OCI-LY3 (cell line): ENCODE data around the gene TMEM184B.

Experiments used
- H2AFZ ChIP-seq: fragments of 200-600, 300-600 bp; shearing (Covaris generic); 2 replicates; pipeline ENCODE4 v1.6.0; 2014; ENCODE audit warnings: antibody characterized with exemption, low read depth, low read length
- H3K27ac ChIP-seq: fragments of 200-600, 300-600 bp; sonication (generic); 2 replicates; pipeline ENCODE4 v1.5.1; 2014; ENCODE audit warnings: mild to moderate bottlenecking, low read length, moderate library complexity, mixed read lengths
- H3K27me3 ChIP-seq: fragments of 200-600, 300-600 bp; sonication (generic); 2 replicates; pipeline ENCODE4 v1.6.1; 2014; ENCODE audit warnings: low read depth, low read length, mixed read lengths
- H3K36me3 ChIP-seq: fragments of 200-600, 300-600 bp; sonication (generic); replicated peaks from 2 replicates; pipeline ENCODE3; 2014; ENCODE audit warnings: low read depth, low read length, mixed read lengths
- H3K4me1 ChIP-seq: fragments of 300-600, 200-600 bp; sonication (generic); 2 replicates; pipeline ENCODE4 v1.6.1; 2014; ENCODE audit warnings: low read length, mixed read lengths
- H3K4me2 ChIP-seq: fragments of 200-600, 300-600 bp; sonication (generic); 2 replicates; pipeline ENCODE4 v1.6.1; 2014; ENCODE audit warnings: low read length, mixed read lengths
- H3K4me3 ChIP-seq: fragments of 300-600, 200-600 bp; sonication (generic); 2 replicates; pipeline ENCODE4 v1.5.1; 2014; ENCODE audit warnings: antibody characterized with exemption, mild to moderate bottlenecking, low read length, moderate library complexity
- H3K79me2 ChIP-seq: fragments of 300-600, 200-600 bp; shearing (Covaris generic); 2 replicates; pipeline ENCODE4 v1.6.1; 2014; ENCODE audit warnings: mild to moderate bottlenecking, low read length, mixed read lengths
- H3K9ac ChIP-seq: fragments of 300-600, 200-600 bp; shearing (Covaris generic); 2 replicates; pipeline ENCODE4 v1.6.0; 2014; ENCODE audit warnings: mild to moderate bottlenecking, low read length, moderate library complexity
- H3K9me3 ChIP-seq: fragments of 200-600, 300-600 bp; shearing (Covaris generic); 2 replicates; pipeline ENCODE4 v1.6.1; 2014; ENCODE audit warnings: low read length, mixed read lengths; ENCODE audit not compliant: insufficient read depth
- H4K20me1 ChIP-seq: fragments of 200-600, 300-600 bp; sonication (generic); 2 replicates; pipeline ENCODE4 v1.6.1; 2016; ENCODE audit warnings: low read length, mixed read lengths; ENCODE audit not compliant: insufficient read depth
- EZH2phosphoT487 ChIP-seq: fragments of 200-600 bp; shearing (Covaris generic); IDR thresholded peaks from 2 replicates; pipeline ENCODE4 v1.6.1; 2018; ENCODE audit warnings: antibody characterized with exemption, mixed run types, low read depth
- TF ChIP-seq, protein P1 (sequence below): fragments of 200-600, 300-600 bp; sonication (generic); IDR thresholded peaks from 2 replicates; pipeline ENCODE4 v1.5.1; 2014; ENCODE audit warnings: antibody characterized with exemption, low read length, low read depth

The TMEM184B gene

DNA sequence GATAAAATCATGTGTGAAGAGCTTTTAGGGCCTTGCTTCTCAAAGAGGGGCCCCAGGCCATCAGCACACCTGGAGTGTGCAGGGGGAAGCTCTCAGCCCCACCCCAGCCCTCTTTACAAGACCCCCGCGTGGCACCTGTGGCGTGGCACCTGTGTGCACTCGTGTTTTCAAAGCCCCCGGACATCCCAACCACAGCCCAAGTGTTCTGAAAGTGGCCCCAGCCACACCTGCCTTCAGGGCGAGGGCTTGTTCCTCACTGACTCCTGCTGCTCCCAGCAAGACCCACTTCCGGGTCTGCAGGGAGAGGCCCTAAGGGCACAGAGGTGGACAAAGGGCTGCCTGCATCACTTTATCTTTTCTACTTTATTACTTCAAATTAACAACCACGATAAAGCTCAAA, 17.5 kb upstream of the TMEM184B start:
- Histone ChIP-seq H3K27ac (peak overlapping the region; percentile 39), H4K20me1 (no peaks in the 10 kb centered on the region; the same call in 1 of the 2 replicates), H3K9ac (no peak overlapping the region), H3K36me3 (peaks cover 67% of the 10 kb centered on the region), H3K4me3 (no peak overlapping the region), H2AFZ (no peak overlapping the region), H3K79me2 (no peaks in the 10 kb centered on the region; the same call in 1 of the 2 replicates), H3K4me2 (no peak overlapping the region), H3K9me3 (no peaks in the 10 kb centered on the region), H3K4me1 (peaks cover 18% of the 10 kb centered on the region), H3K27me3 (no peaks in the 10 kb centered on the region)
- no peak for TF ChIP-seq EZH2phosphoT487
- TF ChIP-seq, protein P1, sequence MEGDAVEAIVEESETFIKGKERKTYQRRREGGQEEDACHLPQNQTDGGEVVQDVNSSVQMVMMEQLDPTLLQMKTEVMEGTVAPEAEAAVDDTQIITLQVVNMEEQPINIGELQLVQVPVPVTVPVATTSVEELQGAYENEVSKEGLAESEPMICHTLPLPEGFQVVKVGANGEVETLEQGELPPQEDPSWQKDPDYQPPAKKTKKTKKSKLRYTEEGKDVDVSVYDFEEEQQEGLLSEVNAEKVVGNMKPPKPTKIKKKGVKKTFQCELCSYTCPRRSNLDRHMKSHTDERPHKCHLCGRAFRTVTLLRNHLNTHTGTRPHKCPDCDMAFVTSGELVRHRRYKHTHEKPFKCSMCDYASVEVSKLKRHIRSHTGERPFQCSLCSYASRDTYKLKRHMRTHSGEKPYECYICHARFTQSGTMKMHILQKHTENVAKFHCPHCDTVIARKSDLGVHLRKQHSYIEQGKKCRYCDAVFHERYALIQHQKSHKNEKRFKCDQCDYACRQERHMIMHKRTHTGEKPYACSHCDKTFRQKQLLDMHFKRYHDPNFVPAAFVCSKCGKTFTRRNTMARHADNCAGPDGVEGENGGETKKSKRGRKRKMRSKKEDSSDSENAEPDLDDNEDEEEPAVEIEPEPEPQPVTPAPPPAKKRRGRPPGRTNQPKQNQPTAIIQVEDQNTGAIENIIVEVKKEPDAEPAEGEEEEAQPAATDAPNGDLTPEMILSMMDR, result no peak

DNA sequence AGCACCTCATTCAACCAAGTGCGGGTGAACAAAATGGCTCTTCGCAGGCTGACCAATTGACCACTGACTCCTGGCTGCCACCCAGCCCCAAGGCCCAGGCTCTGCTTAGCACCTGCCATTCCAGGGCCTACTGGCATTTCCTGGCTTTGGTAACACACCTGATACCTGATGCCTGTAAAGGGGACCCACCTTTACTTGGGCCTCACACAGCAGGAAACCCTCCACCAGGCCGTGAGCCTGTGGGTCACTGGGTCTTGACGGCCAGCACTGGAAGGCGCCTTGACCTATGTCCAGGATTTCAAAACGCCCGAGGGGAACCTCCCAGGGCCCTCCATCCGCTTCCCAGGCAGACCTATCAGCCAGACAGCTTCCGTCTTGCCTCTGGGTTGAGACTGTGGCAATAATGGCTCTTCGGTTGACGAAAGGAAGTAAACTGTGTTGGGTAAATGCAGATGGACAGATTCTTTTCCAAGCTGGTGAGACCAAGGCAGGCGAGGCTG, 16.8 kb upstream of the TMEM184B start:
- Histone ChIP-seq H3K4me3 (no peak overlapping the region), H3K4me1 (peaks cover 18% of the 10 kb centered on the region), H3K4me2 (no peak overlapping the region), H3K9me3 (no peaks in the 10 kb centered on the region), H3K27ac (peak overlapping the region; percentile 39; the same call in 1 of the 2 replicates), H2AFZ (no peak overlapping the region), H3K36me3 (peaks cover 60% of the 10 kb centered on the region), H3K27me3 (no peaks in the 10 kb centered on the region), H3K9ac (no peak overlapping the region), H3K79me2 (no peaks in the 10 kb centered on the region; the same call in 1 of the 2 replicates), H4K20me1 (no peaks in the 10 kb centered on the region)
- no peak for TF ChIP-seq EZH2phosphoT487
- TF ChIP-seq, protein P1, result no peak

DNA sequence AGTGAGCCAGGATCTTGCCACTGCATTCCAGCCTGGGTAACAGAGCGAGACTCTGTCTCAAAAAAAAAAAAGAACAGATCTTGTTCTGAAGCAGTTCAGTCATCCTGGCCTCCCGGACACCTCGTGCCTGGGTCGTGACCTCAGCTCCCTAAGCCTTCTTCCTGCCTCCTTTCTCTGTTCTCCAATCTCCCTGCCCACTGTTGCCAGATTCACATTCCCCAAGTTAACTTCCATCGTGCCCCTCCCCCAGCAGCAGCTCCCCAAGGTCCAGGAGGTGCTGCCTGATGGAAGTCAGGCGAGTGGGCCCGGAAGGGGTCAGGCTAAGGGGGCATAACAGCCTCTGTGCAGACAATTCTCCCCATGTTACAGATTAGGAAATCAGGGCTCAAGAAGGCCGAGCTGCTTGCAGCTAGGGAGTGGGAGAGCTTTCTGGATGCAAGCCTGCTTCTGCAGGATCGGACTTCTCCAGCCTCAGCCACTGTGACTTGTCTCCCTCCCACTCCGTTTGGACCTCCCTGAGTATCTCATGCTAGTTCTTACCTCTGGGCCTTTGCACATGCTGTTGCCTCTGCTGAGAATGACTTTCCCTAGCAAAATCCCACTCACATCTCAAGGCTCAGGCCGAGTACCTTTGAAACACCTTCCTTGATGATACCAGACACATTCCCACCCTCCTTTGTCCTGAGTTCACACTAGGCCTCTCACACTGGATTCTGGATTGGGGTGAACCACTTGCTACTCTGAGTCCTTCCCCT, 14.3 kb upstream of the TMEM184B start:
- no peak overlapping the region for H3K9ac ChIP-seq
- no peak overlapping the region for H2AFZ ChIP-seq
- peaks cover 44% of the 10 kb centered on the region for H3K36me3 ChIP-seq
- TF ChIP-seq, protein P1, result no peak
- TF ChIP-seq EZH2phosphoT487, result no peak
- H3K4me3 ChIP-seq, result no peak overlapping the region
- H3K79me2 ChIP-seq, result no peaks in the 10 kb centered on the region
- no peak overlapping the region for H3K27ac ChIP-seq
- no peak overlapping the region for H3K4me2 ChIP-seq
- H3K27me3 ChIP-seq, result no peaks in the 10 kb centered on the region
- no peaks in the 10 kb centered on the region for H4K20me1 ChIP-seq
- H3K9me3 ChIP-seq, result no peaks in the 10 kb centered on the region
- peaks cover 18% of the 10 kb centered on the region for H3K4me1 ChIP-seq

DNA sequence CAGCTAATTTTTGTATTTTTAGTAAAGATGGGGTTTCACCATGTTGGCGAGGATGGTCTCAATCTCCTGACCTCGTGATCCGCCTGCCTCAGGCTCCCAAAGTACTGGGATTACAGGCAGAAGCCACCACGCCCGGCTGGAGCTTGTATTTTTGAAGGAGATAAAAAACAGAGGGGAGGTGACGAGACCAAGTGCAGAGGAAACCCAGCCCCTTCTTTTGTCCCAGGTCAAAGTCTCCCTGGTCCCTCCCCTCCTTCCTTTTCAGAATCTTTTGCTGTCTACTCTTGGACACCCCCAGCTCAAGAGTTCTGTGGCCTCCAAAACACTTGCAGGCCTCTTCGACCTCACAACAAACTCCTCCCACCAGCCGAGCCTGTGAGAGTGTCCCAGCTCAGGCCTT, 12.2 kb upstream of the TMEM184B start:
- no peaks in the 10 kb centered on the region for H3K9me3 ChIP-seq
- H2AFZ ChIP-seq, result no peak overlapping the region
- H3K9ac ChIP-seq, result no peak overlapping the region
- H3K27me3 ChIP-seq, result no peaks in the 10 kb centered on the region
- H3K36me3 ChIP-seq, result peaks cover 32% of the 10 kb centered on the region
- TF ChIP-seq, protein P1, result no peak
- TF ChIP-seq EZH2phosphoT487, result no peak
- H3K4me2 ChIP-seq, result no peak overlapping the region
- no peak overlapping the region for H3K27ac ChIP-seq
- H4K20me1 ChIP-seq, result no peaks in the 10 kb centered on the region
- H3K4me3 ChIP-seq, result no peak overlapping the region
- no peaks in the 10 kb centered on the region for H3K79me2 ChIP-seq
- H3K4me1 ChIP-seq, result peaks cover 3% of the 10 kb centered on the region
